ENCODE results near the gene FBXW2.

The FBXW2 gene, protein sequence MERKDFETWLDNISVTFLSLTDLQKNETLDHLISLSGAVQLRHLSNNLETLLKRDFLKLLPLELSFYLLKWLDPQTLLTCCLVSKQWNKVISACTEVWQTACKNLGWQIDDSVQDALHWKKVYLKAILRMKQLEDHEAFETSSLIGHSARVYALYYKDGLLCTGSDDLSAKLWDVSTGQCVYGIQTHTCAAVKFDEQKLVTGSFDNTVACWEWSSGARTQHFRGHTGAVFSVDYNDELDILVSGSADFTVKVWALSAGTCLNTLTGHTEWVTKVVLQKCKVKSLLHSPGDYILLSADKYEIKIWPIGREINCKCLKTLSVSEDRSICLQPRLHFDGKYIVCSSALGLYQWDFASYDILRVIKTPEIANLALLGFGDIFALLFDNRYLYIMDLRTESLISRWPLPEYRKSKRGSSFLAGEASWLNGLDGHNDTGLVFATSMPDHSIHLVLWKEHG

DNA sequence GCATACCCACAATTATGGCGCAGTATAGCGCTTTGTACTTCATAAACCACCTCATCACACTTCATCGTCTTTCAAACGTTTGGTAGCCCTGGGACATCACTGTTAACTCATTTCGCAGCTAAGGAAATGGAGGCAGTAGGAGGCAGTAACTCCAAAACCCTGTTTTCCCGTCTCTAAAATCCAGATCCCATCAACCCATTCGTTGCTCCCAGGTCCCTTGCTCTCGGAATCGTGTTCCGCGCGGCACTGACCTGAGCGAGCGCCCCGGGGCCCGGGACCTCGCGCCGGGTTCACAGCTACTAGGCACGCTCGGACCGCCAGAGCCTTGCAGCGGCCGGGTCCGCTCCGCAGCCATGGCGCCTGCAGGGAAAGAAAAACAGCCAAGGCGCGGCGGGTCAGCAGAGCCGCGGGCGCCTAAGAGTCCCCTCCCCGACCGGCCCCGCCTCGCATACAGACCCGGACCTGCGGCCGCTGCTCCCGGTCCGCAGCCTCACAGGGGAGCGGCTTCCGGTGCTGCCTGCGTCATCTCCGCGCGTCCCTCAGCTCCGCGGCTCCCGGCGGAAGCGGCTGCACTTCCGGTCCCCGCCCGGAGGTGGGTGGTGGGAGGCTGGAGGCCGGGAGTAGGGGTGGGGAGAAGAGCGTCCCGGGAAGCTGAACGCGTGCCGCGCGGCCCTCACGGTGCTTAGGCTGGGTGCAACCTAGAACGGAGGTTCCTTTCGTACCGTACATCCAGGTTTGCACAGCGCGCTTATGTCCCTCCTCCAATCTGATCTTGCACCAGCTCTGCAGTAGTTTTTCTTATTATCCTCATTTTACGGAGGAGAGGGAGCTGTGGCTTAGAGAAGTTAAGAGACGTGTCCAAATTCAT lies at the start of gene FBXW2:
Gene FBXW2, minus strand, starts transcription at position 519 of the 868 bp plus-strand sequence. CDS start 5,158 bp downstream, outside the sequence.
- Histone ChIP-seq H2AFZ (ENCODE audit: low read depth, low read length) (peak within 1 kb of the TSS; percentile 40), H3K9ac (ENCODE audit: low read length) (peak within 1 kb of the TSS; percentile 75), H3K27me3 (ENCODE audit: low read depth, low read length) (no peaks in the 10 kb centered on the region), H3K79me2 (ENCODE audit: low read length) (peaks cover 61% of the 10 kb centered on the region), H3K36me3 (replicated peaks; ENCODE audit: low read depth, low read length) (peaks cover 14% of the 10 kb centered on the region), H3K27ac (ENCODE audit: low read length) (peak within 1 kb of the TSS; percentile 36), H3K4me3 (ENCODE audit: low read length) (peak within 1 kb of the TSS; percentile 83), H4K20me1 (ENCODE audit: insufficient read depth, low read length) (no peaks in the 10 kb centered on the region), H3K4me1 (ENCODE audit: low read length) (peaks cover 17% of the 10 kb centered on the region), H3K4me2 (ENCODE audit: low read length) (peak within 1 kb of the TSS; percentile 88), H3K9me3 (ENCODE audit: insufficient read depth, low read length) (no peaks in the 10 kb centered on the region)
- TF ChIP-seq EZH2phosphoT487 (IDR thresholded peaks at IDR 0.05; ENCODE audit: low read depth) = no peak
- TF ChIP-seq, protein P1, sequence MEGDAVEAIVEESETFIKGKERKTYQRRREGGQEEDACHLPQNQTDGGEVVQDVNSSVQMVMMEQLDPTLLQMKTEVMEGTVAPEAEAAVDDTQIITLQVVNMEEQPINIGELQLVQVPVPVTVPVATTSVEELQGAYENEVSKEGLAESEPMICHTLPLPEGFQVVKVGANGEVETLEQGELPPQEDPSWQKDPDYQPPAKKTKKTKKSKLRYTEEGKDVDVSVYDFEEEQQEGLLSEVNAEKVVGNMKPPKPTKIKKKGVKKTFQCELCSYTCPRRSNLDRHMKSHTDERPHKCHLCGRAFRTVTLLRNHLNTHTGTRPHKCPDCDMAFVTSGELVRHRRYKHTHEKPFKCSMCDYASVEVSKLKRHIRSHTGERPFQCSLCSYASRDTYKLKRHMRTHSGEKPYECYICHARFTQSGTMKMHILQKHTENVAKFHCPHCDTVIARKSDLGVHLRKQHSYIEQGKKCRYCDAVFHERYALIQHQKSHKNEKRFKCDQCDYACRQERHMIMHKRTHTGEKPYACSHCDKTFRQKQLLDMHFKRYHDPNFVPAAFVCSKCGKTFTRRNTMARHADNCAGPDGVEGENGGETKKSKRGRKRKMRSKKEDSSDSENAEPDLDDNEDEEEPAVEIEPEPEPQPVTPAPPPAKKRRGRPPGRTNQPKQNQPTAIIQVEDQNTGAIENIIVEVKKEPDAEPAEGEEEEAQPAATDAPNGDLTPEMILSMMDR (IDR thresholded peaks at IDR 0.05; ENCODE audit: low read depth, low read length) = no peak

DNA sequence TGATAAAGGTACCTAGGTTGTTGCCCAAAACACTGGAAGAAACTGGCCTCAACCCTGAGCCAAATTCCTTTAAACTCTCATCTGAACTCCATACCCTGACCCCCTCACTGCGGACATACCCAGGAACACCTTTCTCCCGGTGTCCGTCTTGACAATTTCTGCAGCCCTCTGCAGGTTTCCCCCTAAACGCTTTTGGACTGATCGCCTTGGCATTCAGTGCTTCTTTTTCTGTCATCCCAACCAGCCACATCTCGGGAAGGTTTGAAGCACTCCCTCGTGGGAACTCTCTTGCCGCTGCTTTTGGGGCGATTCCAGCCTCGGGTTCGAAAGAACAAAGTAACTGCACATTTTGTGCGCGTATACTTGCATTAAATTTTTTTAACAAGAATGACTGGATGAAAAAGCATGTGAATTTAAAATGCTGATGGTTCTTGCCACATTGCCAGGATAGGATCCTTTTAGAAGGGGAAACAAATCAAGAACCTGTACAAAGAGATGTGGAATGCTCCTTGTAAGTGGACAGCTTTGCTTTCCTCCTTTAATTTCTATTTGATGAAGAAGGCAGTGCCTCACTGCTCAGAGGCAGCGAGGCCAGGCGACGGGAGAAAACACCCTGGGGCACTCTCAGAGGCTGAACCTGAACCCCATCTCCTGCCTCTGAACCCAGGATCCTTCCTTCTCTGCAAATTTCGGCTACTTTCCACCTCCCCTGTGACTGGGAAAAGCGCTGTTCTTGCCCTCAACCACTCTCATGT lies 48.9 kb upstream of the FBXW2 start:
- Histone ChIP-seq H3K79me2 (ENCODE audit: low read length) (peaks cover 85% of the 10 kb centered on the region), H3K9me3 (ENCODE audit: insufficient read depth, low read length) (no peaks in the 10 kb centered on the region), H3K27me3 (ENCODE audit: low read depth, low read length) (no peaks in the 10 kb centered on the region), H3K36me3 (replicated peaks; ENCODE audit: low read depth, low read length) (peaks cover 32% of the 10 kb centered on the region), H3K4me2 (ENCODE audit: low read length) (peak overlapping the region; percentile 92), H2AFZ (ENCODE audit: low read depth, low read length) (peak overlapping the region; percentile 90), H3K4me1 (ENCODE audit: low read length) (peaks cover 18% of the 10 kb centered on the region), H3K9ac (ENCODE audit: low read length) (peak overlapping the region; percentile 97), H3K27ac (ENCODE audit: low read length) (peak overlapping the region; percentile 61), H4K20me1 (ENCODE audit: insufficient read depth, low read length) (peaks cover 8% of the 10 kb centered on the region; the same call in 1 of the 2 replicates), H3K4me3 (ENCODE audit: low read length) (peak overlapping the region; percentile 92)
- TF ChIP-seq EZH2phosphoT487 (IDR thresholded peaks at IDR 0.05; ENCODE audit: low read depth) = no peak
- TF ChIP-seq, protein P1 (IDR thresholded peaks at IDR 0.05; ENCODE audit: low read depth, low read length) = no peak

DNA sequence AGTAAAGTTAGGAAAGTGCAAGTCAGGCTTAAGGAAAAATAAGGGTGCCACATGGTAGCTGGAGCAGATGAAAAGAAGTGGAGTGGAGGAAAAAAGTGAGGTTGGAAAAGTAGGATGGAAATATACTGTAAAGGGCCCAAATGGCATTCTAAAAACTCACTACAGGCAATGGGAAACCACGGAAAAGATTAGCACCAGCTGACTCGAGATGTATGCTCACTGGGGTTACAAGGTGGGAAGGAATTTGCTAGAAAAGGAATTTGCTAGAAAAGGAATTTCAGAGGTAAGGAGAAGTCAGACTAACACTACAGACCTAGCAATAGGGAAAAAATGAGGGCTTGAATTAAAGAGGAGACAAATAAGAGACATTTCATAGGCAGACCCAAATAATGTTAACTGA lies 45.9 kb upstream of the FBXW2 start:
- H3K9ac ChIP-seq (ENCODE audit: low read length) = no peak overlapping the region
- H3K27ac ChIP-seq (ENCODE audit: low read length) = no peak overlapping the region
- no peaks in the 10 kb centered on the region for H3K27me3 ChIP-seq (ENCODE audit: low read depth, low read length)
- H3K4me3 ChIP-seq (ENCODE audit: low read length) = no peak overlapping the region
- peaks cover 8% of the 10 kb centered on the region; the same call in 1 of the 2 replicates for H4K20me1 ChIP-seq (ENCODE audit: insufficient read depth, low read length)
- H2AFZ ChIP-seq (ENCODE audit: low read depth, low read length) = no peak overlapping the region
- H3K4me2 ChIP-seq (ENCODE audit: low read length) = no peak overlapping the region
- peaks cover 14% of the 10 kb centered on the region for H3K4me1 ChIP-seq (ENCODE audit: low read length)
- TF ChIP-seq, protein P1 (IDR thresholded peaks at IDR 0.05; ENCODE audit: low read depth, low read length) = no peak
- peaks cover 75% of the 10 kb centered on the region for H3K79me2 ChIP-seq (ENCODE audit: low read length)
- H3K36me3 ChIP-seq (replicated peaks; ENCODE audit: low read depth, low read length) = peaks cover 22% of the 10 kb centered on the region
- H3K9me3 ChIP-seq (ENCODE audit: insufficient read depth, low read length) = no peaks in the 10 kb centered on the region
